Neural progenitor cell (in vitro differentiated cells): ENCODE data around the gene AZGP1. TPM values are rescaled to one million over a fixed set of nuclear protein-coding genes. Genes with fewer than 3 reads are reported as not detected.

Source experiments
- DNase-seq: peaks from one replicate; pipeline ENCODE4 v3.0.0-alpha.2; 2016; ENCODE audit warnings: low spot score
- H2AFZ ChIP-seq: fragments of 200-600 bp; sonication (generic); replicated peaks from 2 replicates; pipeline ENCODE4 v1.6.1; 2016; ENCODE audit warnings: antibody characterized with exemption
- H3F3A ChIP-seq: fragments of 200-600 bp; sonication (generic); 2 replicates; pipeline ENCODE4 v1.6.1; 2016; ENCODE audit warnings: antibody characterized with exemption, low read depth
- H3K27ac ChIP-seq: fragments of 200-600 bp; sonication (generic); 2 replicates; pipeline ENCODE4 v1.5.1; 2016; ENCODE audit warnings: mild to moderate bottlenecking
- H3K27me3 ChIP-seq: fragments of 200-600 bp; sonication (generic); 2 replicates; pipeline ENCODE4 v1.6.1; 2016; ENCODE audit warnings: mild to moderate bottlenecking, moderate library complexity
- H3K36me3 ChIP-seq: fragments of 200-600 bp; sonication (generic); 2 replicates; pipeline ENCODE4 v1.5.1; 2016
- H3K4me1 ChIP-seq: fragments of 200-600 bp; sonication (generic); 2 replicates; pipeline ENCODE4 v1.6.1; 2016; ENCODE audit warnings: mixed run types
- H3K4me2 ChIP-seq: fragments of 200-600 bp; sonication (generic); 2 replicates; pipeline ENCODE4 v1.6.1; 2016
- H3K4me3 ChIP-seq: fragments of 200-600 bp; sonication (generic); 2 replicates; pipeline ENCODE4 v1.5.1; 2016
- H3K79me2 ChIP-seq: fragments of 200-600 bp; sonication (generic); 2 replicates; pipeline ENCODE4 v1.6.1; 2016; ENCODE audit warnings: low read depth
- H3K9ac ChIP-seq: fragments of 200-600 bp; sonication (generic); 2 replicates; pipeline ENCODE4 v1.6.1; 2016
- H3K9me3 ChIP-seq: fragments of 200-600 bp; sonication (generic); 2 replicates; pipeline ENCODE4 v1.5.1; 2016; ENCODE audit warnings: low read depth
- H4K20me1 ChIP-seq: fragments of 200-600 bp; sonication (generic); 2 replicates; pipeline ENCODE4 v1.6.1; 2016; ENCODE audit warnings: low read depth
- H3K27ac Mint-ChIP-seq: 3 replicates; pipeline ENCODE4 v1.8.0; 2021; ENCODE audit warnings: mixed read lengths
- H3K27me3 Mint-ChIP-seq: 2 replicates; pipeline ENCODE4 v1.8.0; 2022; ENCODE audit warnings: low read depth, mild to moderate bottlenecking, inconsistent platforms, moderate library complexity, mixed read lengths; ENCODE audit not compliant: insufficient read depth
- H3K36me3 Mint-ChIP-seq: 3 replicates; pipeline ENCODE4 v1.8.0; 2021; ENCODE audit warnings: mixed read lengths
- H3K4me1 Mint-ChIP-seq: 3 replicates; pipeline ENCODE4 v1.8.0; 2021; ENCODE audit warnings: mixed read lengths
- H3K4me3 Mint-ChIP-seq: 3 replicates; pipeline ENCODE4 v1.8.0; 2021; ENCODE audit warnings: mild to moderate bottlenecking, moderate library complexity, mixed read lengths
- H3K9me3 Mint-ChIP-seq: 3 replicates; pipeline ENCODE4 v1.8.0; 2020; ENCODE audit warnings: mixed read lengths
- CTCF ChIP-seq: fragments of 200-600 bp; sonication (generic); IDR thresholded peaks from 2 replicates; pipeline ENCODE4 v1.5.1; 2017; ENCODE audit warnings: antibody characterized with exemption, mild to moderate bottlenecking
- EZH2 ChIP-seq: fragments of 200-600 bp; sonication (generic); IDR thresholded peaks from 2 replicates; pipeline ENCODE4 v1.6.1; 2017; ENCODE audit warnings: antibody characterized with exemption, mild to moderate bottlenecking, moderate library complexity
- EZH2phosphoT487 ChIP-seq: fragments of 200-600 bp; sonication (generic); IDR thresholded peaks from 2 replicates; pipeline ENCODE4 v1.6.1; 2017; ENCODE audit warnings: antibody characterized with exemption
- total RNA-seq: library from RNA; depleted of rRNA; stranded (reverse); fragments of >200 nt; gene quantifications from 2 replicates; pipeline ENCODE4 v1.2.3, GENCODE V29; 2015; ENCODE audit warnings: low replicate concordance

AZGP1 gene
- total RNA-seq, 1 donor from 2014 or later, result not detected

- Mint-ChIP-seq H3K4me1 (no peaks in the 10 kb centered on the region), H3K27ac (no peak overlapping the region), H3K27me3 (peaks cover 4% of the 10 kb centered on the region), H3K36me3 (peaks cover 4% of the 10 kb centered on the region), H3K9me3 (peaks cover 4% of the 10 kb centered on the region), H3K4me3 (no peak overlapping the region)
- Histone ChIP-seq H3K4me1 (no peaks in the 10 kb centered on the region), H3K27me3 (peaks cover 16% of the 10 kb centered on the region), H4K20me1 (no peaks in the 10 kb centered on the region), H3K79me2 (no peaks in the 10 kb centered on the region), H3K9me3 (no peaks in the 10 kb centered on the region), H3K27ac (no peak overlapping the region), H3K4me2 (no peak overlapping the region), H3F3A (no peaks in the 10 kb centered on the region), H3K9ac (no peak overlapping the region), H3K4me3 (no peak overlapping the region), H2AFZ (no peak overlapping the region), H3K36me3 (no peaks in the 10 kb centered on the region)
- TF ChIP-seq EZH2, result no peak
- TF ChIP-seq CTCF, result no peak
- no peak for TF ChIP-seq EZH2phosphoT487
- no peak for DNase-seq
Observed at GRCh38 chr7:99926321-99926720, 49.5 kb downstream of the AZGP1 start.

- peaks cover 9% of the 10 kb centered on the region for H3K9me3 Mint-ChIP-seq
- Histone ChIP-seq H3K79me2 (no peaks in the 10 kb centered on the region), H4K20me1 (no peaks in the 10 kb centered on the region), H3K27me3 (peaks cover 9% of the 10 kb centered on the region), H3K9ac (no peak overlapping the region), H3K9me3 (peaks cover 3% of the 10 kb centered on the region), H3K4me1 (no peaks in the 10 kb centered on the region), H3K4me2 (no peak overlapping the region), H3K36me3 (no peaks in the 10 kb centered on the region), H3K27ac (no peak overlapping the region), H3K4me3 (no peak overlapping the region), H2AFZ (no peak overlapping the region), H3F3A (no peaks in the 10 kb centered on the region)
- no peaks in the 10 kb centered on the region for H3K4me1 Mint-ChIP-seq
- no peak for DNase-seq
- H3K27ac Mint-ChIP-seq, result no peak overlapping the region
- H3K4me3 Mint-ChIP-seq, result no peak overlapping the region
- TF ChIP-seq EZH2, result no peak
- no peak for TF ChIP-seq CTCF
- TF ChIP-seq EZH2phosphoT487, result no peak
- peaks cover 4% of the 10 kb centered on the region for H3K36me3 Mint-ChIP-seq
- peaks cover 2% of the 10 kb centered on the region for H3K27me3 Mint-ChIP-seq
Observed at GRCh38 chr7:99923200-99923599, 52.6 kb downstream of the AZGP1 start.

GRCh38 chr7:99920149-99920548 lies 55.7 kb downstream of the AZGP1 start:
- H3K9me3 Mint-ChIP-seq, result peaks cover 9% of the 10 kb centered on the region
- Histone ChIP-seq H3K9me3 (peaks cover 3% of the 10 kb centered on the region), H3K4me2 (no peak overlapping the region), H3K27me3 (no peaks in the 10 kb centered on the region), H3K27ac (no peak overlapping the region), H3K4me3 (no peak overlapping the region), H4K20me1 (no peaks in the 10 kb centered on the region), H2AFZ (no peak overlapping the region), H3K4me1 (no peaks in the 10 kb centered on the region), H3K36me3 (no peaks in the 10 kb centered on the region), H3K79me2 (no peaks in the 10 kb centered on the region), H3F3A (no peaks in the 10 kb centered on the region), H3K9ac (no peak overlapping the region)
- DNase-seq, result no peak
- no peaks in the 10 kb centered on the region for H3K4me1 Mint-ChIP-seq
- peak overlapping the region; percentile 85 for H3K4me3 Mint-ChIP-seq
- H3K27me3 Mint-ChIP-seq, result peaks cover 6% of the 10 kb centered on the region
- no peak overlapping the region for H3K27ac Mint-ChIP-seq
- TF ChIP-seq EZH2, result no peak
- TF ChIP-seq CTCF, result no peak
- no peak for TF ChIP-seq EZH2phosphoT487
- peaks cover 4% of the 10 kb centered on the region for H3K36me3 Mint-ChIP-seq

GRCh38 chr7:99919814-99920112 lies 56.1 kb downstream of the AZGP1 start:
- no peak overlapping the region for H3K27ac ChIP-seq
- H3K9ac ChIP-seq, result no peak overlapping the region
- H3K9me3 ChIP-seq, result peaks cover 3% of the 10 kb centered on the region
- DNase-seq, result no peak
- TF ChIP-seq EZH2phosphoT487, result no peak
- TF ChIP-seq CTCF, result no peak
- TF ChIP-seq EZH2, result no peak
- Mint-ChIP-seq H3K36me3 (peaks cover 4% of the 10 kb centered on the region), H3K9me3 (peaks cover 9% of the 10 kb centered on the region), H3K27me3 (peaks cover 6% of the 10 kb centered on the region), H3K27ac (no peak overlapping the region), H3K4me1 (no peaks in the 10 kb centered on the region), H3K4me3 (peak overlapping the region; percentile 85)
- no peaks in the 10 kb centered on the region for H3K27me3 ChIP-seq
- no peak overlapping the region for H2AFZ ChIP-seq
- no peaks in the 10 kb centered on the region for H3K36me3 ChIP-seq
- H3K4me3 ChIP-seq, result no peak overlapping the region
- no peaks in the 10 kb centered on the region for H3K79me2 ChIP-seq
- H3K4me2 ChIP-seq, result no peak overlapping the region
- no peaks in the 10 kb centered on the region for H3F3A ChIP-seq
- no peaks in the 10 kb centered on the region for H3K4me1 ChIP-seq
- H4K20me1 ChIP-seq, result no peaks in the 10 kb centered on the region
